ENCODE results near the gene PSTPIP1.

Gene PSTPIP1

GRCh38 chr15:76986743-76987142 lies 8.2 kb upstream of the PSTPIP1 start:
- no peak overlapping the region for H3K4me3 ChIP-seq (ENCODE audit: low read length)
- no peak for DNase-seq (ENCODE audit: low read depth)
- TF ChIP-seq CTCF (conservative IDR thresholded peaks at IDR 0.05; ENCODE audit: low read depth, low read length): no peak

DNA sequence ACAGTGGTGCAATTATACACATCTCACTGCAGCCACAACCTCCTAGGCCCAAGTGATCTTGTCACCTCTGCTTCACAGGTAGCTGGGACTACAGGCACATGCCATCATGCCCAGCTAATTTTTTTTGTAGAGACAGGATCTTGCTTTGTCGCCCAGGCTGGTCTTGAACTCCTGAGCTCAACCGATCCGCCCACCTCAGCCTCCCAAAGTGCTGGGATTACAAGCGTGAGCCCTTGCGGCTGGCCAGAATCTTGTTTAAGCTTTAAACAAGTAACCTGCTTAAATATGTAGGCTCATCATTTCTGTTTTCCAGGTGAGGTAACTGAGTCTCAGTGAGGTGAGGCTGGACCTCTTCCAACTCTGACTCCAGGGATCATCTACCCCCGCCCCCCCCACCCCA lies 7.7 kb upstream of the PSTPIP1 start:
- DNase-seq (ENCODE audit: low read depth): no peak
- TF ChIP-seq CTCF (conservative IDR thresholded peaks at IDR 0.05; ENCODE audit: low read depth, low read length): no peak

GRCh38 chr15:76987896-76988860 lies 6.7 kb upstream of the PSTPIP1 start:
- no peak for TF ChIP-seq CTCF (conservative IDR thresholded peaks at IDR 0.05; ENCODE audit: low read depth, low read length)
- no peak for DNase-seq (ENCODE audit: low read depth)
- no peak overlapping the region for H3K4me3 ChIP-seq (ENCODE audit: low read length)

More for the DNA sequence above, 7.7 kb upstream of the PSTPIP1 start:
- H3K4me3 ChIP-seq (ENCODE audit: low read length): no peak overlapping the region

GRCh38 chr15:76988867-76989780 lies 5.8 kb upstream of the PSTPIP1 start:
- no peak for TF ChIP-seq CTCF (conservative IDR thresholded peaks at IDR 0.05; ENCODE audit: low read depth, low read length)
- no peak for DNase-seq (ENCODE audit: low read depth)

GRCh38 chr15:76991048-76991447 lies 3.9 kb upstream of the PSTPIP1 start:
- no peak for TF ChIP-seq CTCF (conservative IDR thresholded peaks at IDR 0.05; ENCODE audit: low read depth, low read length)
- DNase-seq (ENCODE audit: low read depth): no peak
- no peak overlapping the region for H3K4me3 ChIP-seq (ENCODE audit: low read length)

More at GRCh38 chr15:76988867-76989780, 5.8 kb upstream of the PSTPIP1 start:
- no peak overlapping the region for H3K4me3 ChIP-seq (ENCODE audit: low read length)

DNA sequence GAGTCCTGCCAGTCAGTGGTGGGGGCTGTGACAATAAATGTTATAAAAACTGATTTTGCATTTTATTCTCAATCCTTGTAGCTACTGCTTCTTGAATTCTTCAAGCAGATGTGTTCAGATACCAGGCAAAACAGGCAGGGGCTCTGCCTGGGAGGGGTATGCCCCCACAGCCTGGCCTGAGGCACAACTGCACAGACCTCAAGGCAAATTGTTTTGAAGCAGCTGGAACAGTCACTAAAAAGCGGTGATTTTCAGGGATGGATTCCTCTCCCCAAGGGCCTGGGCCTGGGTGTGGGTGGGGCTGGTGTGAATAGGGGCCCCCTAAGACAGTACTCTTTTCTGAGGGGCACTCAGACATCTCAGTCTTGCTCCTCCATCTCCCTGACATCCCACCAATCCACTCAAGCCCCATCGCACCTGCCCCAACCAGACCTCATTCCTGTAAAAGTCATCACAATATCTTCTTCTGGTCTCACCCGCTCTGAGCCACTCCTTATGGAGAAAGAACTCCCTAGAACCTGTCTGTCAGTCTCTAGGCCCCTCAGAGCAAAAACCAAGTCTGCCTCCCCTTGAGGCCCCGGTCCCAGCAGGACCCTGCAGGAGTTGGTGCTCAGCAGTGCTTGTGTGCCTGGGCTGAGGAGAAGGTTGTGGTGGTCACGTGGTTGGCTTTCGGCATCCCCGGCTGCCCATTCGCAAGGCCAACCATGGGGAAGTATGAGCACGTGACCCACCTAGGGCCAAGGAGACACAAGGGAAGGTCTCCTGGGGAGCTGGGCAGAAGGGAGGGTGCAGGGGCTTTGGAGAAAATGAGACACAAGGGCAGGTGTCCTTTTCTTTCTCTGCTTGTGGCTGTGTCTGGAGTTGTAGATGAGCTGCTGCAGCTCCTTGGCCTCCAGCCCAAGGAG lies 2.9 kb upstream of the PSTPIP1 start:
- H3K4me3 ChIP-seq (ENCODE audit: low read length): no peak overlapping the region
- no peak for DNase-seq (ENCODE audit: low read depth)
- no peak for TF ChIP-seq CTCF (conservative IDR thresholded peaks at IDR 0.05; ENCODE audit: low read depth, low read length)
